HUDEP-2 (cell line): ENCODE measurements around the gene KDR.

Source experiments
- DNase-seq, 76 experiments: peaks; one replicate each; lab custom pipeline; 2025; ENCODE audit not compliant: unreplicated experiment in 76 of 76; lab: John Stamatoyannopoulos, UW

Gene KDR

GRCh38 chr4:55125087-55125721 lies at the start of gene KDR:
Gene KDR, minus strand, starts transcription at chr4:55125595. Its CDS starts 302 bp downstream, at chr4:55125293.
- no peak for DNase-seq

GRCh38 chr4:55173580-55173979 lies 48.2 kb upstream of the KDR start:
- DNase-seq, result no peak

GRCh38 chr4:55172694-55173287 lies 47.4 kb upstream of the KDR start:
- DNase-seq, result no peak

GRCh38 chr4:55170462-55170861 lies 45.1 kb upstream of the KDR start:
- DNase-seq, result no peak

- peak in 1 of 76 experiments; percentile 0 for DNase-seq
These were observed 44.1 kb upstream of the KDR start for GRCh38 chr4:55169352-55169961.

DNA sequence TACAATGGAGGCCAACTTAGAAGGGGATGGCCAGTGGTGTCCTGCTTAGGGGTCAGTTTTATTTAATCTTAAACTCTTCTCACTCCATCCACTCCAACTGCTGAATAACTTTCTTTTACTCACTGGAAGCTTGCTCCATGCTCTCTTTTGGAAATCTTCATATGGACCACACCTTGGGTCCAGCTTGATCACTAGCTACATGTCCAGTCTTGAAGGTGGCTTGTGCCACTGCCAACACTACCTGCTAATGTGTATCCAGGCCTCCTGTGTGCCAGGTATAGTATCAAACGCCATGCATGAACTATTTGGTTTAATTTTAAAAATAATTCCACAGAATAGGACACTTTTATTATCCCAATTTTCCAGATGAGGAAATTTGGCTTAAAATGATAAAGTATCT lies 37.0 kb upstream of the KDR start:
- no peak for DNase-seq

GRCh38 chr4:55161739-55162138 lies 36.3 kb upstream of the KDR start:
- DNase-seq, result no peak

DNA sequence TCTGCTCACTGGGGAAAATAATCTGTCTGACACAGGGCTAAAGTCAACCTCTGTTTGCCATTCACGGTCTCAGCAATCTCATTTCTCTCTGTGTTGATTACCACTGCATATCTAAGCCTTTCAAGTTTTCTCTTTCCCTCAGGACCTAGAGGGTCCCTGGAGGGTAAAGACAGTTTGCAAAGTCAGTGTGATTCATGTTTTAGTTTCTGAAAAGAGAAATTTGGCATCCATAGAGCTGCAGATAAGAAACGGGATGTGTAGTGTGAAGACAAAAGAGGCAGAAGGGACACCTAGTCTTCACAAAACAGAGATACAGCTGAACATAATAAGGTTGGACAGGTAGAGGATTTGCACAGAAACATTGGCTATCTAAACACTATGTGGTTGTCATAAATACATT lies 34.5 kb upstream of the KDR start:
- no peak for DNase-seq

DNA sequence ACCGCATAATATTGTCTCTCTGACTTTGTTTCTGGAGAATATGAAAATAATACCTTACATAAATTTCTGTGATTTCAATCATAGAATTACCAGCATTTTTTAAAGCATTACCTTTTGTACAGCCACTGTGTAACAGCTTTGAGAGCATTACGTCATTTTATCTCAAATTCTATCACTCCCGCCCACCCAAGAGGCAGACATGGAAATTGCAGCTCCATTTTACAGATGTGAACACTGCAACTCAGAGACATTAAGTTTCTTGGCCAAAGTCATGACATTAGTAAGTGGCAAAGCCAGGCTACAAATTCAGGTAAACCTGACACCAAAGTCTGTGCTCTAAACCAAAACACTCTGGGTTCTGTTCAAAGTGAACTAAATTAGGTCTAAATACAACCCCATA lies 33.6 kb upstream of the KDR start:
- DNase-seq, result no peak

GRCh38 chr4:55157559-55158277 lies 32.3 kb upstream of the KDR start:
- no peak for DNase-seq

DNA sequence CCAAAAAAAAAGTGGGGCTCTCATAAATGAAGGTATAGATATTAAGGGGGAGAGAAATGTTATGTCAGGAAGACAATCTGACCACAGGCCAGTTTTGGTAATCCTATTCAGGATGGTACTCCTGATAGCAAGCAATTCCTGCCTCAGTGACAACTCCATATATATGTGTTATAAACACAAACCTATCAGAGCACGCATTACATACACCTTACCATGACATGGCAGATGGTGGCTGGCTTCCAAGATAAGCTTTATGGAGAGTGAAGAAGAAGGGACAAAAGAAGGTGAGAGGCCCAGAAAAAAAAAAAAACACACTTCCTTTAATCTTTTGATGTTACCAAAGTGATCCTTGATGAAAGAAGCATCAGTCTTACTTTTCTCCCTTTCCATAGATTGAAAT lies 29.5 kb upstream of the KDR start:
- DNase-seq, result no peak

GRCh38 chr4:55154290-55154880 lies 29.0 kb upstream of the KDR start:
- DNase-seq, result no peak

DNA sequence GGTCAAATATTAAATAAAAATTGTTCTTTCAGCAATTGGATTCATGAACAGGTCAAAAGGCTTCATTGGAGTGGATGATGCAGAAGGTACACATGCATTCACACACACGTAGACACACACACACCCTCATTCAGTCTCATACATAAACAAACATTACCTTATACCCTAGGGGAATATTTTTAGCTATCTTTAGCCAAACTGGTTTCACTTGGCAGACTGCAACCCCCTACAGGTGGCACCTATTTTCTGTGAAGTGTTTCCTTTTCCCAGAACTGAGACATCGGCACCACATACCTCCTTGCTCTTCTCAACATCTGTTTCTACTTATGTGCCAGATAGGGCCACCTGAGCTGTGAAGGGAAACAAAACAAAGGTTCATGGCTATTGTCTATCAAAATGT lies 18.5 kb upstream of the KDR start:
- no peak for DNase-seq

DNA sequence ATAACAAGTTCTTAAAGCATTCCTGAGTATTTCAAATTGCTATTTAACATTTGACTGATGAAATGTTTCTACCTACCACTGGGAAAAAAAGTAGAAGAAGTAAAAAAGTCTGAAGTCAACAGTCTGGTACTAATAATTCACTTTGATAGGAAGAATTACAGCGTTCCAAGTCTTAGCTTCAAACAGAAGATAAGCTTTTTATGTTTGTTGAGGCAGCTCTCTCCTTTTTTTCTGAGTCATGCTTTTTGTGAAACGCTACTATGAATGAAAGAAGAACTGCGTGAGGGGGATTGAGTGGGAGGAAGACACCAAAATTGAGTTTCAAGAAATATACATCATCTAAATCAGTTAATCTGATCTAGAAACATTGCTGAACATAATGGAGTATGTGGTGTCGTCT lies 13.0 kb upstream of the KDR start:
- no peak for DNase-seq

- DNase-seq, result no peak
These were observed 11.2 kb upstream of the KDR start for GRCh38 chr4:55136634-55137033.

- DNase-seq, result no peak
These were observed 8.6 kb upstream of the KDR start for GRCh38 chr4:55133951-55134350.

DNA sequence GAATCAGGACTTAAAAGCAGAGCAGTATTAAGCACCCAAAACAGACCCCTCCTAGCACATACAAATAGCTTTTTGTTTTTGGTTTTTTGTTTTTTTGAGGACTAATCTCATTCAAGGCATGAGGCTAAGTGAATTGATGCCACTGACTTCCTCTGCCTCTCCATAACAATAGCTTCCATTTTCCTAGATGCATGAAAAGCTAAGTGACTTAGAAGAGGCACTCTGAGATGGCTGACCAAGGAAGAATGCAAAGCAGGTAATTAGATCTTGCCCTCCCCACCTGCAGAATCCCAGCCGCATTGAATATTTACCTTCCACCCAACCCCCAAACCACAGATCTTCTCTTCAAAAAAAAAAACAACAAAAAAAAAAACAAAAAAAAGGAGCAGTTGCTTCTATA lies 7.4 kb upstream of the KDR start:
- no peak for DNase-seq

DNA sequence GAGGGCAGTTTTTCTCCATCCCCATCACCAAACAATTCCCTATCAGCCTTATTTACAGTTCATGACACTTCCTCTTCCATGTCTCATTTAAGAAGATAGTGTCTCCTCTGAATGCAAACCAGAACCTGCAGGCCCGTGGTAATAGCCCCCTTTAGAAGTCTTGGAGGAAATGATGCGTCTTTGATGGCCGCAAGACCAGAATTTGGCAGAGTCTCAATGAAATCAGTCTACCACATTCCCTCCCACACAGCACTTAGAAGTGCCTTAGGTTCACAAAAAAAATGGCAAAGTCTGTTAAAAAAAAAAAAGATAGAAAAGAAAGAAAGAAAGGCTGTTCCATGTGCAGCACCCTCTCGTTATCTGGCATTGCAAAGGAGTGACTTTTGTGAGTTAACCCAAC lies 2.1 kb upstream of the KDR start:
- DNase-seq, result no peak

- DNase-seq, result no peak
These were observed 1.7 kb upstream of the KDR start for GRCh38 chr4:55127053-55127452.

GRCh38 chr4:55125763-55126541 lies 557 bp upstream of the KDR start:
- DNase-seq, result no peak
